SK-N-SH treated with all-trans-retinoic acid at 6 μM for 48 hours (cell line): ENCODE measurements around the gene TPO.

Experiments used
- ATAC-seq: fragments of 200-7000 bp; cut with Tn5 transposase; 3 replicates; pipeline ENCODE4 v1.9.1; 2020; ENCODE audit warnings: mild to moderate bottlenecking, moderate library complexity
- CSDC2 ChIP-seq: fragments of 250-450 bp; sonication (Bioruptor Pico); IDR thresholded peaks from 2 replicates; pipeline ENCODE4 v1.5.0; 2020; ENCODE audit warnings: mild to moderate bottlenecking, moderate library complexity
- CSRNP3 ChIP-seq: fragments of 250-450 bp; sonication (Bioruptor Pico); IDR thresholded peaks from 2 replicates; pipeline ENCODE4 v1.5.1; 2021; ENCODE audit warnings: mild to moderate bottlenecking, moderate library complexity
- ESRRG ChIP-seq: fragments of 250-450 bp; sonication (Bioruptor Pico); IDR thresholded peaks from 2 replicates; pipeline ENCODE4 v1.6.1; 2021; ENCODE audit warnings: mild to moderate bottlenecking
- GLIS3 ChIP-seq: fragments of 250-450 bp; sonication (Bioruptor Pico); IDR thresholded peaks from 2 replicates; pipeline ENCODE4 v1.5.0; 2020; ENCODE audit warnings: mild to moderate bottlenecking, moderate library complexity
- ISL1 ChIP-seq: fragments of 250-450 bp; sonication (Bioruptor Pico); IDR thresholded peaks from 2 replicates; pipeline ENCODE4 v2.1.2; 2022; ENCODE audit warnings: mild to moderate bottlenecking, moderate library complexity
- OSR1 ChIP-seq: fragments of 250-450 bp; sonication (Bioruptor Pico); IDR thresholded peaks from 2 replicates; pipeline ENCODE4 v1.8.0; 2022; ENCODE audit warnings: moderate library complexity, mild to moderate bottlenecking, inconsistent platforms
- POU6F1 ChIP-seq: fragments of 250-450 bp; sonication (Bioruptor Pico); IDR thresholded peaks from 2 replicates; pipeline ENCODE4 v1.8.0; 2021; ENCODE audit warnings: low read depth, mild to moderate bottlenecking, moderate library complexity, borderline replicate concordance
- PPARA ChIP-seq: fragments of 250-450 bp; sonication (Bioruptor Pico); IDR thresholded peaks from 2 replicates; pipeline ENCODE4 v1.5.0; 2020; ENCODE audit warnings: mild to moderate bottlenecking, borderline replicate concordance
- RARB ChIP-seq: fragments of 250-450 bp; sonication (Bioruptor Pico); IDR thresholded peaks from 2 replicates; pipeline ENCODE4 v1.8.0; 2021; ENCODE audit warnings: mild to moderate bottlenecking, moderate library complexity
- SNAI2 ChIP-seq: fragments of 250-450 bp; sonication (Bioruptor Pico); IDR thresholded peaks from 2 replicates; pipeline ENCODE4 v1.5.0; 2020; ENCODE audit warnings: mild to moderate bottlenecking, moderate library complexity
- TCF4 ChIP-seq: fragments of 250-450 bp; sonication (Bioruptor Pico); IDR thresholded peaks from 2 replicates; pipeline ENCODE4 v1.8.0; 2021; ENCODE audit warnings: mild to moderate bottlenecking, moderate library complexity, borderline replicate concordance
- TOX ChIP-seq: fragments of 250-450 bp; sonication (Bioruptor Pico); IDR thresholded peaks from 2 replicates; pipeline ENCODE4 v1.8.0; 2021; ENCODE audit warnings: mild to moderate bottlenecking, moderate library complexity, borderline replicate concordance
- TSHZ2 ChIP-seq: fragments of 250-450 bp; sonication (Bioruptor Pico); IDR thresholded peaks from 2 replicates; pipeline ENCODE4 v1.5.0; 2020; ENCODE audit warnings: mild to moderate bottlenecking, moderate library complexity
- ZC3H10 ChIP-seq: fragments of 250-450 bp; sonication (Bioruptor Pico); IDR thresholded peaks from 2 replicates; pipeline ENCODE4 v1.5.1; 2021; ENCODE audit warnings: mild to moderate bottlenecking, moderate library complexity
- ZFP3 ChIP-seq: fragments of 250-450 bp; sonication (Bioruptor Pico); IDR thresholded peaks from 2 replicates; pipeline ENCODE4 v1.5.0; 2020; ENCODE audit warnings: mild to moderate bottlenecking, moderate library complexity
- ZNF70 ChIP-seq: fragments of 450-650 bp; formaldehyde crosslinking; IDR thresholded peaks from 2 replicates; pipeline ENCODE4 v1.5.0; 2020; ENCODE audit warnings: mild to moderate bottlenecking, moderate library complexity
- ZNF8 ChIP-seq: fragments of 450-650 bp; formaldehyde crosslinking; IDR thresholded peaks from 2 replicates; pipeline ENCODE4 v1.5.0; 2020; ENCODE audit warnings: mild to moderate bottlenecking, moderate library complexity
- TF ChIP-seq, protein P1 (sequence below): fragments of 250-450 bp; sonication (Bioruptor Pico); IDR thresholded peaks from 2 replicates; pipeline ENCODE4 v1.8.0; 2020; ENCODE audit warnings: mild to moderate bottlenecking, moderate library complexity, borderline replicate concordance

TPO gene

DNA sequence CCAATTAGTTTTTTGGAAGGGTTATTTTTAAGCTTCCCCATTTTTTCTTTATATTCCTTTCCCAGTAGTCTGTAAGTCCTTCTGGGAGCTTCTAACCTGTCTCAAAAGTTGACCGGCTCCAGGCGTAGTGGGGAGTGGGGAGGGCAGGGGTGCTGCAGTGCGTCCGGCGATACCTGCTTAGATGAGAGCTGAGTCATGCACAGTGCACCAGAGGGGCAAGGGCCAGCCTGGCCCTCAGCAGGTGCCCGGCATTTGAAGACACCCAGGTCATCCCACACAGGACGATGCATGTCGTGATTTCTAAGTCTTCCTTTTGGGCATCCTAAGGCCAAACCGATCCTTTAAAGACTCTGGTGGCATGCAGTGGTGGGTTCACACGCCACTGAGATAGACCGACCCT, 73.4 kb downstream of the TPO start (continued):
- no peak for TF ChIP-seq TSHZ2
- TF ChIP-seq ZNF70 (CRISPR knock-in tag), result no peak

DNA sequence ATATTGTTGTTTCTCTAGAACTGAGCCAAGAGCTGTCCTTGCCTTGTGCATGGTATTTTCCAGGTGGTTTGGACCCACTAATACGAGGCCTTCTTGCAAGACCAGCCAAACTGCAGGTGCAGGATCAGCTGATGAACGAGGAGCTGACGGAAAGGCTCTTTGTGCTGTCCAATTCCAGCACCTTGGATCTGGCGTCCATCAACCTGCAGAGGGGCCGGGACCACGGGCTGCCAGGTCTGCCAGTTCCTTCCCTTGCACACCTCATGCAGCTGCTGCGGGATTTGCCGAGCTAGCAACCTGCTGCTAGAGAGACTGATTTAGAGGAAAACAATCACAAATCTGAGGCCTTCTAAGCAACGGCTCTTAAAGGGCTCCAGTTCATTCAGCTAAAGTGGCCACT, 74.5 kb downstream of the TPO start:
- TF ChIP-seq TSHZ2 (no peak), CSRNP3 (no peak), OSR1 (CRISPR knock-in tag) (no peak), RARB (CRISPR knock-in tag) (no peak)
- no peak for ATAC-seq

GRCh38 chr2:1488181-1488671, 75.0 kb downstream of the TPO start:
- ATAC-seq, result no peak
- TF ChIP-seq, protein P1, sequence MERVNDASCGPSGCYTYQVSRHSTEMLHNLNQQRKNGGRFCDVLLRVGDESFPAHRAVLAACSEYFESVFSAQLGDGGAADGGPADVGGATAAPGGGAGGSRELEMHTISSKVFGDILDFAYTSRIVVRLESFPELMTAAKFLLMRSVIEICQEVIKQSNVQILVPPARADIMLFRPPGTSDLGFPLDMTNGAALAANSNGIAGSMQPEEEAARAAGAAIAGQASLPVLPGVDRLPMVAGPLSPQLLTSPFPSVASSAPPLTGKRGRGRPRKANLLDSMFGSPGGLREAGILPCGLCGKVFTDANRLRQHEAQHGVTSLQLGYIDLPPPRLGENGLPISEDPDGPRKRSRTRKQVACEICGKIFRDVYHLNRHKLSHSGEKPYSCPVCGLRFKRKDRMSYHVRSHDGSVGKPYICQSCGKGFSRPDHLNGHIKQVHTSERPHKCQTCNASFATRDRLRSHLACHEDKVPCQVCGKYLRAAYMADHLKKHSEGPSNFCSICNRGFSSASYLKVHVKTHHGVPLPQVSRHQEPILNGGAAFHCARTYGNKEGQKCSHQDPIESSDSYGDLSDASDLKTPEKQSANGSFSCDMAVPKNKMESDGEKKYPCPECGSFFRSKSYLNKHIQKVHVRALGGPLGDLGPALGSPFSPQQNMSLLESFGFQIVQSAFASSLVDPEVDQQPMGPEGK, result no peak
- TF ChIP-seq ESRRG (CRISPR knock-in tag) (no peak), OSR1 (CRISPR knock-in tag) (no peak), GLIS3 (no peak), CSDC2 (no peak), ZNF8 (CRISPR knock-in tag) (no peak), ZFP3 (no peak)
- TF ChIP-seq, all 23 proteins: peak for 0

DNA sequence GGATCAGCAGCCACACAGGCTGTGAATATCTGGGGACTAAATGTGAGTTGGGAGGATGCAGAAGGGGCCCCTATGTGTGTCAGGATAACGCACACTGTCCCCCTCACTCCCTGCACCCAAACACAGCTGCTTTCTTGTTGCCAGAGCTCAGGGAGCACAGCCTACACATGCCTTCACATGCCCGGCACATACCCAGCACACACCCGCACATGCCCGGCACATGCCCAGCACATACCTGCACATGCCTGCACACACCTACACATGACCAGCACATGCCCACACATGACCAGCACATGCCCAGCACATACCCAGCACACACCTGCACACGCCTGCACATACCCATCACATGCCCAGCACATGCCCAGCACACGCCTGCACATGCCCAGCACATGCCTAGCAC, 75.6 kb downstream of the TPO start:
- TF ChIP-seq OSR1 (CRISPR knock-in tag) (no peak), POU6F1 (CRISPR knock-in tag) (no peak), TOX (CRISPR knock-in tag) (no peak), TSHZ2 (no peak), PPARA (no peak), SNAI2 (CRISPR knock-in tag) (no peak), TCF4 (CRISPR knock-in tag) (no peak), CSRNP3 (no peak), ZC3H10 (CRISPR knock-in tag) (no peak), ISL1 (CRISPR knock-in tag) (no peak)
- ATAC-seq, result no peak
